Measurements from ENCODE around the gene OR5T2.

The OR5T2 gene

GRCh38 chr11:56234155-56234554, at the start of gene OR5T2:
OR5T2 (minus strand) TSS chr11:56234255; CDS start chr11:56233062, 1,193 bp downstream.
- TF ChIP-seq, protein P1, sequence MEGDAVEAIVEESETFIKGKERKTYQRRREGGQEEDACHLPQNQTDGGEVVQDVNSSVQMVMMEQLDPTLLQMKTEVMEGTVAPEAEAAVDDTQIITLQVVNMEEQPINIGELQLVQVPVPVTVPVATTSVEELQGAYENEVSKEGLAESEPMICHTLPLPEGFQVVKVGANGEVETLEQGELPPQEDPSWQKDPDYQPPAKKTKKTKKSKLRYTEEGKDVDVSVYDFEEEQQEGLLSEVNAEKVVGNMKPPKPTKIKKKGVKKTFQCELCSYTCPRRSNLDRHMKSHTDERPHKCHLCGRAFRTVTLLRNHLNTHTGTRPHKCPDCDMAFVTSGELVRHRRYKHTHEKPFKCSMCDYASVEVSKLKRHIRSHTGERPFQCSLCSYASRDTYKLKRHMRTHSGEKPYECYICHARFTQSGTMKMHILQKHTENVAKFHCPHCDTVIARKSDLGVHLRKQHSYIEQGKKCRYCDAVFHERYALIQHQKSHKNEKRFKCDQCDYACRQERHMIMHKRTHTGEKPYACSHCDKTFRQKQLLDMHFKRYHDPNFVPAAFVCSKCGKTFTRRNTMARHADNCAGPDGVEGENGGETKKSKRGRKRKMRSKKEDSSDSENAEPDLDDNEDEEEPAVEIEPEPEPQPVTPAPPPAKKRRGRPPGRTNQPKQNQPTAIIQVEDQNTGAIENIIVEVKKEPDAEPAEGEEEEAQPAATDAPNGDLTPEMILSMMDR (IDR thresholded peaks at IDR 0.05): no peak

GRCh38 chr11:56273854-56274253, 39.8 kb upstream of the OR5T2 start, which contains the start of gene OR5T1:
OR5T1 (plus strand) TSS chr11:56274154; CDS start chr11:56275639, 1,485 bp downstream.
- TF ChIP-seq, protein P1 (IDR thresholded peaks at IDR 0.05): no peak

DNA sequence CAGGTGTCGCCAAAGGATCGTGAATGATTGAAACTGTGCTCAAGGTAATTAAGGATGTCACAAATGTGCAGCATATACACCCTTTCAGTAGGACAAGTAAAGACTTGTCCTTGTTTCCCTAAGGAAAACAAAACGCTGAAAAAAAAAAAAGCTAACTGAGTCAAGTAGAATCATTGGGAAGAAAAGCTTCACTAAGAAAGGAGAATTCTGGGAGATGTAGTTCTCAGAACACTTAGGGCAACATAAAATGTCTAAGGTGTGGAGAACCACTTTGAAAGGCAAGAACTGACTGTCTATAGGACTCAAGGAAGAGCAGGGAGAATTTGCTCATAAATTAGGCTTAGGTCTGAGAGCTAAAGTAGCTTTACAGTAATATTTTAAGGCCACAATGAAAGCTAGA, 37.0 kb upstream of the OR5T2 start:
- TF ChIP-seq, protein P1 (IDR thresholded peaks at IDR 0.05): no peak

DNA sequence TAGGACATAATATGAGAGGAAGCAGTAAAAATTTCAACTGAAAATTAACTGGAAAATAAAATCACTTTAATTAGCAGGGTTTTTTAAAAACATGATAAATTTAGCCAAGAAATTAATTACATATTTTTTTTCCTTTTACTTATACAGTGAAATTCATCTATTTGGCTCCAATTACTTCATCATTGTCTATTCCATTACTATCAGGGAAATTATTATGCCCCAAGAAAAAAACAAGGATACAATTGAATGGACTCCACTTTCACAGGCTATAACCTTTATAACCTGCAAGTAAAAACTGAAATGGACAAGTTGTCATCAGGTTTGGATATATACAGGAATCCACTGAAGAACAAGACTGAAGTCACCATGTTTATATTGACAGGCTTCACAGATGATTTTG, 17.9 kb upstream of the OR5T2 start, which contains the start of gene OR5T3:
Gene OR5T3 (plus strand): TSS at position 301 of the 400 bp plus-strand sequence. CDS start 0 bp downstream, at position 301.
- TF ChIP-seq, protein P1 (IDR thresholded peaks at IDR 0.05): no peak

DNA sequence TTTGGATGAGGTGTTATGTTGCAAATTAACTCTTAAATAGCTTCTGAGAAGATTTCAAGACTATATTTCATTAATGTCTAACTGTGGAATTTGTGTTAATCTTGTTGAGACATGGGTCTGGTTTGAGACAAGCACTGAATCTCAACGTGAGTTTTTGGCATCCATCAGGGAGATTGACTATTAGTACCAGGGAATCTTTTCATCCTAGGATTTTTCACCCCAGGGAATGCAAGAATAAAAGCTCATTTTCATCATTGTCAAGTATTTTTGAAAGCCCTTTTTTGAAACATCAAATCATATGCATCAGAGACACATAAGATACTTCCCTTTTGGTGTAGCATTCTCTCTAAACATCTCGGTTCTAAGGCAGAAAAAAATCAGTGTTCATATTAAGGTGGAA, 19.5 kb downstream of the OR5T2 start:
- TF ChIP-seq, protein P1 (IDR thresholded peaks at IDR 0.05): no peak

- TF ChIP-seq, protein P1 (IDR thresholded peaks at IDR 0.05): no peak
These were observed 26.3 kb downstream of the OR5T2 start for GRCh38 chr11:56207790-56208189.

DNA sequence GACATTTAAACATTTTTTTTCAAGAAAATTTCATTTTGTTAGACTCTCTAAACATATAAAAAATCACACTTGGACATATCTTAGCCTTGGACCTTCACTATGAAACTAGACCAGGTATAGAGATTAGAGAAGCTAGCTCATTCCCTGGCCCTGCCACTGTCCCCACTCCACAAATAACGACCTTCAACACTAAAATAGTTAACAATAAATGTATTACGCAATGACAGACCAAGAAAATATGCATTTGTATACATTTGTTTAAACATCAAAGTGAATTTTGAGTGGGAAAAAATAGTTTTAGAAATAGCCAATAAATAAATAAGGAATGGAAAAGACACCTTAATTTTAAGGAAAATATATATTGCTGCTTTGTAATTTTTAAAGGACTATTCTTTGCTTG, 36.7 kb downstream of the OR5T2 start:
- TF ChIP-seq, protein P1 (IDR thresholded peaks at IDR 0.05): no peak

GRCh38 chr11:56196705-56197104, 37.4 kb downstream of the OR5T2 start:
- TF ChIP-seq, protein P1 (IDR thresholded peaks at IDR 0.05): no peak

Data from LNCAP (cell line).